Measurements from ENCODE around the gene FLNA. TPM values are rescaled to one million over a fixed set of nuclear protein-coding genes. Genes with fewer than 3 reads are reported as not detected.
A peak's percentile ranks its signal among the peaks of the same experiment; 100 is the strongest.

Gene FLNA
- polyA plus RNA-seq, 2 of the 4 experiments (the other 2 are of a cell fraction): 303 to 1,116 TPM

- FAIRE-seq (no peak), ATAC-seq (peak; percentile 32 to 52), DNase-seq (ENCODE audit: low read depth in 1 of 2, low spot score in 1 of 2) (peak; percentile 68 to 87)
- Histone ChIP-seq H3K4me1 (peaks cover 63% of the 10 kb centered on the region), H3K4me2 (peak overlapping the region; percentile 93), H3K27ac (peak overlapping the region; percentile 98 to 100), H3K4me3 (peak overlapping the region; percentile 98), H3K9me3 (no peaks in the 10 kb centered on the region)
- POLR2A ChIA-PET: interaction anchor here (0.6 to 1.5 kb wide), 4 partner anchors 15 to 83 kb away, joined by 3 to 8 read pairs (median 5); partner anchors contain the start of gene RPL10
- CTCF ChIA-PET: interaction anchor here (1.3 to 1.8 kb wide), 2 partner anchors 15 to 18 kb away, joined by 3 to 5 read pairs; no protein-coding TSS in a partner anchor
- 1% methylated on average over 6 of the region's 16 CpGs for WGBS (ENCODE audit: missing lambda C conversion rate)
- TF ChIP-seq MAX (IDR thresholded peaks at IDR 0.05): peak; percentile 35
- no peak for TF ChIP-seq HOXB13 (CRISPR knock-in tag; IDR thresholded peaks at IDR 0.05; ENCODE audit: low read depth)
- no peak for TF ChIP-seq EHF (CRISPR knock-in tag; IDR thresholded peaks at IDR 0.05)
- TF ChIP-seq GATA3 (IDR thresholded peaks at IDR 0.05; ENCODE audit: borderline replicate concordance): peak; percentile 35; the same call in 1 of the 2 replicates
- TF ChIP-seq FOSL2 (IDR thresholded peaks at IDR 0.05): no peak
- peak; percentile 79 for TF ChIP-seq FOSL2 (CRISPR knock-in tag; IDR thresholded peaks at IDR 0.05)
- TF ChIP-seq MYC (IDR thresholded peaks at IDR 0.05; ENCODE audit: borderline replicate concordance, low read length): peak; percentile 44; the same call in 1 of the 2 replicates
- TF ChIP-seq JUN (IDR thresholded peaks at IDR 0.05): peak in 1 of 2 experiments; percentile 67; a peak in 3 of 5 replicates
- peak; percentile 49; the same call in 1 of the 2 replicates for TF ChIP-seq HOXA7 (CRISPR knock-in tag; IDR thresholded peaks at IDR 0.05)
- no peak for TF ChIP-seq HES2 (IDR thresholded peaks at IDR 0.05)
- no peak for TF ChIP-seq PBX3 (IDR thresholded peaks at IDR 0.05)
- no peak for TF ChIP-seq ELK1 (IDR thresholded peaks at IDR 0.05; ENCODE audit: low read depth, low read length)
- TF ChIP-seq RAD21 (conservative IDR thresholded peaks at IDR 0.05 in 1 of 2, IDR thresholded peaks at IDR 0.05 in 1 of 2): no peak
- TF ChIP-seq POLR2A (IDR thresholded peaks at IDR 0.05; ENCODE audit: low read length): peak; percentile 11; the same call in 1 of the 2 replicates
These were observed 5.6 kb downstream of the FLNA start for GRCh38 chrX:154368630-154369448.

GRCh38 chrX:154367474-154368308, 6.7 kb downstream of the FLNA start:
- TF ChIP-seq RAD21 (conservative IDR thresholded peaks at IDR 0.05 in 1 of 2, IDR thresholded peaks at IDR 0.05 in 1 of 2) (no peak), CTCF (IDR thresholded peaks at IDR 0.05) (no peak), ATOH8 (CRISPR knock-in tag; IDR thresholded peaks at IDR 0.05; ENCODE audit: low read depth) (no peak), BCL3 (IDR thresholded peaks at IDR 0.05) (no peak), RFX5 (IDR thresholded peaks at IDR 0.05) (no peak), EHMT2 (IDR thresholded peaks at IDR 0.05; ENCODE audit: low read depth) (no peak), EP300 (IDR thresholded peaks at IDR 0.05) (no peak), EHF (CRISPR knock-in tag; IDR thresholded peaks at IDR 0.05) (no peak), NFE2L2 (conservative IDR thresholded peaks at IDR 0.05; ENCODE audit: low read length) (no peak)
- POLR2A ChIA-PET: interaction anchor here (1.0 kb wide), 1 partner anchor 30 kb away, joined by 3 read pairs; the partner anchor contains the start of gene RPL10
- DNase-seq (ENCODE audit: low read depth in 1 of 2, low spot score in 1 of 2): no peak
- H3K4me1 ChIP-seq: peaks cover 54% of the 10 kb centered on the region
- no peak for FAIRE-seq
- H3K4me2 ChIP-seq: peak overlapping the region; percentile 93
- WGBS (ENCODE audit: missing lambda C conversion rate): 80% methylated on average over 1 of the region's 31 CpGs
- ATAC-seq: no peak
- CTCF ChIA-PET: interaction anchor here (1.3 to 2.6 kb wide), 3 partner anchors 13 to 20 kb away, joined by 3 to 9 read pairs (median 5); no protein-coding TSS in a partner anchor
- H3K4me3 ChIP-seq: peak overlapping the region; percentile 98
- no peaks in the 10 kb centered on the region for H3K9me3 ChIP-seq
- H3K27ac ChIP-seq: peak overlapping the region; percentile 98 to 100

All from A549 (cell line).